HCT116 (cell line): ENCODE data around the gene NIPA2. TPM values are rescaled to one million over a fixed set of nuclear protein-coding genes. Genes with fewer than 3 reads are reported as not detected.

Experiments used
- ATAC-seq: fragments of 200-7000 bp; cut with Tn5 transposase; 2 replicates; pipeline ENCODE4 v1.9.1; 2020; ENCODE audit warnings: mild to moderate bottlenecking, moderate library complexity
- BruUV-seq: library from RNA; stranded (reverse); fragments of 400-500 nt; replicated peaks from 2 replicates; lab custom pipeline; 2021; lab: Mats Ljungman, UMichigan
- CTCF ChIA-PET: fragments of 300-600 bp; sonication (Branson Sonifier 250); formaldehyde crosslinking; loops from one replicate; lab custom pipeline; 2021; ENCODE audit warnings: antibody characterized with exemption; lab: Charles Lee
- POLR2A ChIA-PET: fragments of 300-600, 350-600 bp; sonication (Branson Sonifier 250); formaldehyde crosslinking; loops from one replicate; lab custom pipeline; 2021; ENCODE audit warnings: antibody characterized with exemption; lab: Charles Lee
- RAD21 ChIA-PET, 2 experiments: fragments of 300-600 bp; sonication (Branson Sonifier 250); formaldehyde crosslinking; loops; one replicate each; lab custom pipeline; 2023; ENCODE audit warnings: low total read pairs in 2 of 2; ENCODE audit not compliant: uncharacterized antibody in 2 of 2, unreplicated experiment in 2 of 2, low non-redundant PET in 1 of 2; lab: Charles Lee
- DNase-seq: peaks from one replicate; pipeline ENCODE4 v3.0.0-alpha.2; 2010; ENCODE audit warnings: low read depth, low spot score
- H2AFZ ChIP-seq: fragments of 200-600 bp; shearing (Covaris generic), sonication (generic); 2 replicates; pipeline ENCODE4 v1.6.1; 2017; ENCODE audit warnings: low read depth, mixed run types, mixed read lengths, antibody characterized with exemption, low read length; ENCODE audit not compliant: poor library complexity, severe bottlenecking
- H3K27ac ChIP-seq: 2 replicates; pipeline ENCODE4 v1.5.1; 2012; ENCODE audit warnings: low read depth, low read length
- H3K27me3 ChIP-seq: fragments of 200-600 bp; sonication (generic); 2 replicates; pipeline ENCODE4 v1.6.1; 2016; ENCODE audit warnings: mixed run types, low read length, mixed read lengths; ENCODE audit not compliant: insufficient read depth
- H3K36me3 ChIP-seq, 2 experiments: fragments of 200-500 bp in 1 of 2; fragments of 200-600 bp in 1 of 2; sonication (Bioruptor generic) in 1 of 2; sonication (generic) in 1 of 2; 2 replicates each; pipeline versions ENCODE4 v1.5.1 to v1.6.1; 2014 to 2016; ENCODE audit warnings: low read length in 2 of 2, inconsistent platforms in 1 of 2, mixed read lengths in 1 of 2, mixed run types in 1 of 2; ENCODE audit not compliant: insufficient read depth in 2 of 2, control insufficient read depth in 1 of 2
- H3K4me1 ChIP-seq, 2 experiments: fragments of 200-600 bp in 1 of 2; sonication (generic) in 1 of 2; 2 replicates each; pipeline versions ENCODE4 v1.5.1 to v1.6.1; 2012 to 2017; ENCODE audit warnings: low read length in 2 of 2, inconsistent platforms in 1 of 2, mild to moderate bottlenecking in 1 of 2, mixed read lengths in 1 of 2, mixed run types in 1 of 2, moderate library complexity in 1 of 2; ENCODE audit not compliant: insufficient read depth in 2 of 2, control insufficient read depth in 1 of 2
- H3K4me2 ChIP-seq: fragments of 200-600 bp; sonication (generic); 2 replicates; pipeline ENCODE4 v1.6.1; 2017; ENCODE audit warnings: mixed run types, low read length, mixed read lengths
- H3K4me3 ChIP-seq, 2 experiments: fragments of 200-600 bp in 1 of 2; sonication (generic) in 1 of 2; replicated peaks in 1 of 2; 2 replicates each; pipeline ENCODE4 v1.5.1; 2011 to 2016; ENCODE audit warnings: low read length in 2 of 2, control low read depth in 1 of 2, low read depth in 1 of 2, mild to moderate bottlenecking in 1 of 2, mixed read lengths in 1 of 2, mixed run types in 1 of 2
- H3K79me2 ChIP-seq: fragments of 200-600 bp; sonication (generic); 2 replicates; pipeline ENCODE4 v1.6.1; 2017; ENCODE audit warnings: mild to moderate bottlenecking, mixed run types, low read length, moderate library complexity, mixed read lengths; ENCODE audit not compliant: insufficient read depth
- H3K9ac ChIP-seq: fragments of 200-600 bp; sonication (generic); 2 replicates; pipeline ENCODE4 v1.6.1; 2016; ENCODE audit warnings: low read length, mixed read lengths
- H3K9me2 ChIP-seq: fragments of 200-600 bp; sonication (generic), shearing (Covaris generic); 2 replicates; pipeline ENCODE4 v1.6.1; 2017; ENCODE audit warnings: mixed run types, mild to moderate bottlenecking, moderate library complexity; ENCODE audit not compliant: insufficient read depth
- H3K9me3 ChIP-seq, 2 experiments: fragments of 200-500 bp in 1 of 2; fragments of 200-600 bp in 1 of 2; sonication (Bioruptor generic) in 1 of 2; sonication (generic) in 1 of 2; 2 replicates each; pipeline ENCODE4 v1.6.1; 2014 to 2017; ENCODE audit warnings: low read length in 2 of 2, mixed read lengths in 2 of 2, inconsistent platforms in 1 of 2, low read depth in 1 of 2, mild to moderate bottlenecking in 1 of 2, mixed run types in 1 of 2, moderate library complexity in 1 of 2; ENCODE audit not compliant: control insufficient read depth in 1 of 2, insufficient read depth in 1 of 2
- H4K20me1 ChIP-seq: fragments of 200-600 bp; sonication (generic), shearing (Covaris generic); 2 replicates; pipeline ENCODE4 v1.6.1; 2017; ENCODE audit warnings: mixed run types, mild to moderate bottlenecking, moderate library complexity; ENCODE audit not compliant: insufficient read depth
- CBX3 ChIP-seq: IDR thresholded peaks from 2 replicates; pipeline ENCODE4 v1.6.1; 2012; ENCODE audit warnings: low read depth
- CTCF ChIP-seq, 3 experiments: fragments of 200-600 bp in 1 of 3; sonication (generic) in 1 of 3; IDR thresholded peaks in 2 of 3; conservative IDR thresholded peaks in 1 of 3; 2 replicates each; pipeline ENCODE4 v1.5.1; 2012 to 2017; ENCODE audit warnings: low read depth in 2 of 3, low read length in 2 of 3, antibody characterized with exemption in 1 of 3, borderline replicate concordance in 1 of 3, control low read depth in 1 of 3, mild to moderate bottlenecking in 1 of 3, mixed read lengths in 1 of 3, mixed run types in 1 of 3, moderate library complexity in 1 of 3; ENCODE audit not compliant: insufficient read depth in 1 of 3
- EZH2phosphoT487 ChIP-seq: fragments of 200-600 bp; IDR thresholded peaks from 2 replicates; pipeline ENCODE4 v1.6.1; 2018; ENCODE audit warnings: antibody characterized with exemption, borderline replicate concordance
- FOSL1 ChIP-seq: IDR thresholded peaks from 2 replicates; pipeline ENCODE4 v1.6.1; 2012; ENCODE audit warnings: low read depth
- JUND ChIP-seq: IDR thresholded peaks from 2 replicates; pipeline ENCODE4 v1.6.1; 2012
- POLR2A ChIP-seq: IDR thresholded peaks from 2 replicates; pipeline ENCODE4 v1.7.0; 2011; ENCODE audit warnings: borderline replicate concordance; ENCODE audit not compliant: insufficient read depth, insufficient read length; ENCODE audit errors: extremely low read depth
- RAD21 ChIP-seq: IDR thresholded peaks from 2 replicates; pipeline ENCODE4 v1.6.1; 2012; ENCODE audit warnings: low read depth, mild to moderate bottlenecking
- SIN3A ChIP-seq: IDR thresholded peaks from 2 replicates; pipeline ENCODE4 v1.6.1; 2012; ENCODE audit warnings: low read depth
- SP1 ChIP-seq: IDR thresholded peaks from 2 replicates; pipeline ENCODE4 v1.6.1; 2012; ENCODE audit warnings: low read depth
- SRF ChIP-seq: IDR thresholded peaks from 2 replicates; pipeline ENCODE4 v1.6.1; 2012; ENCODE audit warnings: low read depth
- YY1 ChIP-seq: IDR thresholded peaks from 2 replicates; pipeline ENCODE4 v1.6.1; 2011; ENCODE audit warnings: low read length, low read depth, moderate library complexity, mild to moderate bottlenecking; ENCODE audit not compliant: insufficient replicate concordance; ENCODE audit errors: extremely low read depth
- ZFX ChIP-seq: fragments of 450-650 bp; IDR thresholded peaks from 2 replicates; pipeline ENCODE4 v1.6.1; 2017
- ZNF274 ChIP-seq: fragments of 200-500 bp; sonication (Bioruptor generic); IDR thresholded peaks from 2 replicates; pipeline ENCODE4 v1.6.1; 2014; ENCODE audit warnings: mild to moderate bottlenecking, low read depth, low read length, inconsistent platforms
- intact Hi-C: fragments of 100-400 bp; cut with micrococcal nuclease; formaldehyde crosslinking; loops from 2 replicates; pipeline ENCODE4 v1.10.0; 2022
- total RNA-seq: library from RNA; stranded (reverse); gene quantifications from one replicate; pipeline ENCODE4 v1.2.1, GENCODE V29; 2021; ENCODE audit not compliant: unreplicated experiment
- TF ChIP-seq, protein P1 (sequence below): IDR thresholded peaks from 2 replicates; pipeline ENCODE4 v1.6.1; 2012

The NIPA2 gene
- total RNA-seq, 1 experiment from 2014 or later, result 54.4 TPM

DNA sequence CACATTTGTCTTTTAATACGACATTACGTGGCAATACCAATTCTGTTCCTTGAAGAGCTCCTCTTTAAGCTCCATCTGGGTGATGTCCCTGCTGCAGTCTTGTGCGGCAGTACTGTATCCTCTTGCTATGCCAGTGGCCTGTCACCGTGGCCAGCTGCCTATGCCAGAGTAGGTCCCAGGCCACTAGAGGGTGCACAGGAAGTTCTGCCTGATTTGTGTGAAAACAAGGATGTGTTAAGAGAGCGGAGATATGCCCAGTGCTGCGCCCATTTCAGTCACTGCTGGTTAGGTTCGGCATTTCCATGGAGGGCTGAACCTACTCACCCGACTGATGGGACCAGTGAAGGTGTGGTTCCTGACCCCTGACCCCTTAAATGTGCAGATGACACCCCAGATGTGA is 26.8 kb upstream of the NIPA2 start:
- no peak for TF ChIP-seq SP1
- peak in 2 of 3 experiments; percentile 57 to 62; a peak in 4 of 6 replicates for TF ChIP-seq CTCF (IDR thresholded peaks at IDR 0.05 in 2 of 3, conservative IDR thresholded peaks at IDR 0.05 in 1 of 3; ENCODE audit: borderline replicate concordance in 1 of 3, insufficient read depth in 1 of 3, low read depth in 2 of 3, low read length in 2 of 3)
- peak; percentile 30 for TF ChIP-seq RAD21
- H3K27me3 ChIP-seq, result no peaks in the 10 kb centered on the region
- H2AFZ ChIP-seq, result no peak overlapping the region
- no peaks in the 10 kb centered on the region for H3K9me2 ChIP-seq
- H3K4me1 ChIP-seq, result no peaks in the 10 kb centered on the region
- CTCF ChIA-PET, result interaction anchor here (1.0 kb wide), 1 partner anchor 27 kb away, joined by 3 read pairs; the partner anchor contains the start of gene NIPA2
- POLR2A ChIA-PET, result no interaction called here
- H3K9ac ChIP-seq, result no peak overlapping the region
- intact Hi-C loops, result no loop called here
- H3K4me2 ChIP-seq, result no peak overlapping the region
- no peaks in the 10 kb centered on the region for H4K20me1 ChIP-seq
- H3K9me3 ChIP-seq, result no peaks in the 10 kb centered on the region
- H3K36me3 ChIP-seq, result peaks cover 4% of the 10 kb centered on the region in 2 experiments; a peak in 1 of 4 replicates
- no peak overlapping the region for H3K4me3 ChIP-seq
- no TSS peak for BruUV-seq
- DNase-seq (no peak), ATAC-seq (peak; percentile 90)
- peaks cover 52% of the 10 kb centered on the region for H3K79me2 ChIP-seq
- RAD21 ChIA-PET, result no interaction called here
- no peak overlapping the region for H3K27ac ChIP-seq

DNA sequence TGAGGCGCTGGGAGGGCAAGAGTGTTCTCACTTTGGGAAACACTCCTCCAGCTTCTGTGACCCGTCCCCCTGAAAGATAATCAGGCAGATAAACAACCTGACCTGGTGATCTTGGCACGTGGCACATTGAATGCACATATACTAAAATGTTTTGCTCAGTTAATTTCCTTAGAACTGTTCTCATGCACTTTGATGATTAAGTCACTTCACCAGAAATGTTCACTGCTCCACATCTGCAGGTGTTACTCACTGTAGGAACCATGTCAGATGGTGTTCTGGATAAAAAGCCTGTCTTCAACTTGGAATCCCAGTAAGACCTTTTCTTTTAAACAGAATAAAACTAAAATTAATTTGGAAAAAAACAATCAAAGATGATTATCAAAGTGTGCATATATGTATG is 24.6 kb upstream of the NIPA2 start:
- BruUV-seq, result no TSS peak
- H3K4me1 ChIP-seq, result no peaks in the 10 kb centered on the region
- H4K20me1 ChIP-seq, result no peaks in the 10 kb centered on the region
- H3K9ac ChIP-seq, result no peak overlapping the region
- ATAC-seq (no peak), DNase-seq (no peak)
- POLR2A ChIA-PET, result no interaction called here
- H3K27ac ChIP-seq, result no peak overlapping the region
- intact Hi-C loops, result no loop called here
- CTCF ChIA-PET, result no interaction called here
- RAD21 ChIA-PET, result no interaction called here
- no peaks in the 10 kb centered on the region for H3K27me3 ChIP-seq
- H3K4me3 ChIP-seq, result no peak overlapping the region
- peaks cover 4% of the 10 kb centered on the region in 2 experiments; a peak in 1 of 4 replicates for H3K36me3 ChIP-seq
- H3K9me3 ChIP-seq, result no peaks in the 10 kb centered on the region
- peaks cover 32% of the 10 kb centered on the region; the same call in 1 of the 2 replicates for H3K79me2 ChIP-seq
- TF ChIP-seq ZNF274, result no peak
- TF ChIP-seq, protein P1, sequence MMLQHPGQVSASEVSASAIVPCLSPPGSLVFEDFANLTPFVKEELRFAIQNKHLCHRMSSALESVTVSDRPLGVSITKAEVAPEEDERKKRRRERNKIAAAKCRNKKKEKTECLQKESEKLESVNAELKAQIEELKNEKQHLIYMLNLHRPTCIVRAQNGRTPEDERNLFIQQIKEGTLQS, result no peak
- TF ChIP-seq CBX3, result no peak
- TF ChIP-seq JUND, result no peak
- no peak for TF ChIP-seq RAD21
- TF ChIP-seq FOSL1, result no peak
- no peak for TF ChIP-seq EZH2phosphoT487
- TF ChIP-seq CTCF (IDR thresholded peaks at IDR 0.05 in 2 of 3, conservative IDR thresholded peaks at IDR 0.05 in 1 of 3; ENCODE audit: borderline replicate concordance in 1 of 3, insufficient read depth in 1 of 3, low read depth in 2 of 3, low read length in 2 of 3), result no peak
- TF ChIP-seq ZFX, result no peak
- no peak for TF ChIP-seq SIN3A
- no peak for TF ChIP-seq POLR2A
- TF ChIP-seq SRF, result no peak
- TF ChIP-seq SP1, result no peak
- TF ChIP-seq YY1, result no peak
- H3K9me2 ChIP-seq, result no peaks in the 10 kb centered on the region
- no peak overlapping the region for H3K4me2 ChIP-seq
- H2AFZ ChIP-seq, result no peak overlapping the region
